ENCODE data around the gene ATF7IP2. TPM values are rescaled to one million over a fixed set of nuclear protein-coding genes. Genes with fewer than 3 reads are reported as not detected.

ATF7IP2 gene
- total and polyA plus RNA-seq, 10 of the 15 experiments (the other 5 are each of a cell fraction or from before 2014, with no cell fraction given) = 24.6 to 82.1 (median 51.9) TPM

GRCh38 chr16:10510279-10510678, 124.4 kb downstream of the ATF7IP2 start (continued):
- TF ChIP-seq E2F4 (IDR thresholded peaks at IDR 0.05; ENCODE audit: low read depth, low read length) = no peak
- no peak for TF ChIP-seq TCF3 (IDR thresholded peaks at IDR 0.05; ENCODE audit: borderline replicate concordance, insufficient read depth, low read depth, low read length)
- no peak for TF ChIP-seq HDGF (IDR thresholded peaks at IDR 0.05)

GRCh38 chr16:10511829-10512228, 126.0 kb downstream of the ATF7IP2 start:
- Histone ChIP-seq H3K9ac (ENCODE audit: control insufficient read depth, insufficient read depth, low read length) (no peak overlapping the region), H3K27me3 (replicated peaks in 1 of 2; ENCODE audit: control insufficient read depth in 2 of 2, insufficient read depth in 2 of 2, low read length in 1 of 2) (no peaks in the 10 kb centered on the region), H3K4me2 (ENCODE audit: control insufficient read depth, insufficient read depth) (0 out of 2 replicates have a peak overlapping the region, but pooled peaks have one; percentile 17), H4K20me1 (ENCODE audit: control insufficient read depth, insufficient read depth) (no peaks in the 10 kb centered on the region), H3K79me2 (ENCODE audit: control insufficient read depth, insufficient read depth, low read length) (no peaks in the 10 kb centered on the region), H3K27ac (ENCODE audit: control insufficient read depth, insufficient read depth) (no peak overlapping the region), H3K36me3 (ENCODE audit: control insufficient read depth in 2 of 2, insufficient read depth in 2 of 2, low read length in 1 of 2) (no peaks in the 10 kb centered on the region), H2AFZ (ENCODE audit: control insufficient read depth, low read depth, low read length) (no peak overlapping the region), H3K4me1 (ENCODE audit: control insufficient read depth, insufficient read depth, low read length) (peaks cover 8% of the 10 kb centered on the region), H3K9me3 (replicated peaks; ENCODE audit: control insufficient read depth, insufficient read depth, low read length) (no peaks in the 10 kb centered on the region; the same call in 2 of the 3 replicates), H3K4me3 (no peak overlapping the region)
- DNase-seq (ENCODE audit: low read depth, low spot score) (no peak), ATAC-seq (peak; percentile 55), FAIRE-seq (no peak)
- intact Hi-C loops (cut with micrococcal nuclease; ENCODE audit: unreplicated experiment) (no loop called here), in situ Hi-C loops (cut with MboI) (loop anchor here (5.0 kb wide), 1 partner anchor 225 kb away; no protein-coding TSS in a partner anchor)
- BruUV-seq (replicated peaks) = no TSS peak
- POLR2A ChIA-PET = interaction anchor here (0.6 kb wide), 2 partner anchors 211 to 1214 kb away, joined by 4 read pairs; no protein-coding TSS in a partner anchor
- SMC1A ChIA-PET (ENCODE audit: uncharacterized antibody, unreplicated experiment) = interaction anchor here (0.6 to 12.7 kb wide), 6 partner anchors 41 to 612 kb away, joined by 3 to 193 read pairs (median 3); no protein-coding TSS in a partner anchor
- 0% methylated on average over 1 of the region's 1 CpG for WGBS (ENCODE audit: insufficient coverage, insufficient replicate concordance, low lambda C conversion rate, missing lambda C conversion rate)
- RAD21 ChIA-PET (ENCODE audit: unreplicated experiment) = interaction anchor here (0.5 to 7.3 kb wide), 7 partner anchors 72 to 255 kb away, joined by 3 to 92 read pairs (median 3); partner anchors contain the start of gene NUBP1
- TF ChIP-seq ZNF207 (IDR thresholded peaks at IDR 0.05; ENCODE audit: borderline replicate concordance) (no peak), PAX8 (IDR thresholded peaks at IDR 0.05) (no peak), ZNF274 (IDR thresholded peaks at IDR 0.05; ENCODE audit: insufficient read depth, insufficient read length) (no peak), BACH1 (IDR thresholded peaks at IDR 0.05; ENCODE audit: borderline replicate concordance) (no peak), EP300 (IDR thresholded peaks at IDR 0.05; ENCODE audit: borderline replicate concordance in 1 of 2, control insufficient read depth in 1 of 2, low read depth in 2 of 2, low read length in 2 of 2) (no peak), JUND (IDR thresholded peaks at IDR 0.05; ENCODE audit: low read depth, low read length) (no peak)
- CTCF ChIA-PET = interaction anchor here (0.6 to 9.7 kb wide), 5 partner anchors 154 to 255 kb away, joined by 3 to 136 read pairs (median 10); no protein-coding TSS in a partner anchor

Measured in GM12878 (cell line).